Lower leg skin (tissue), 4 donors: ENCODE results near the gene USP17L11. TPM values are rescaled to one million over a fixed set of nuclear protein-coding genes. Genes with fewer than 3 reads are reported as not detected.
"Not testable (repeated sequence)": the region's sequence is repeated elsewhere in the genome, so short reads cannot be mapped to it uniquely, and the experiment has no call there.

Experiments
- DNase-seq, 2 donors: peaks; one replicate each; pipeline ENCODE4 v3.0.0-alpha.2; 2019; ENCODE audit warnings: low spot score in 2 of 2
- H3K4me3 ChIP-seq: fragments of 200-600 bp; sonication (generic); 2 replicates; pipeline ENCODE4 v1.5.1; 2017; ENCODE audit warnings: mild to moderate bottlenecking, low read depth; ENCODE audit not compliant: poor library complexity, severe bottlenecking
- WGBS, 2 donors: methylation state at CpG; one replicate each; pipeline ENCODE4 v1.1.5; 2018; 5-methylcytosine and 5-hydroxymethylcytosine counted together
- intact Hi-C: fragments of 100-400 bp; cut with DNase I; formaldehyde crosslinking; loops from one replicate; pipeline ENCODE4 v1.15.0; 2023; ENCODE audit warnings: low total_unique reads
- total RNA-seq, 4 donors: library from RNA; depleted of rRNA; stranded (reverse); fragments of >200 nt; gene quantifications; one replicate each; pipeline ENCODE4 v1.1.0, GENCODE V29; 2016

The USP17L11 gene
- total RNA-seq, 4 donors from 2014 or later = not detected

- H3K4me3 ChIP-seq, intact Hi-C loops, DNase-seq: not testable (repeated sequence)
- WGBS, 2 donors = no CpG with 5 or more reads among the region's 15 CpGs
These were observed 42.6 kb downstream of the USP17L11 start, which contains the start of gene USP17L20 for GRCh38 chr4:9257824-9258223. TSS of gene USP17L20 (plus strand) at chr4:9258124. CDS start at chr4:9258124, 0 bp downstream.

GRCh38 chr4:9262572-9262971, 47.4 kb downstream of the USP17L11 start, which contains the start of gene USP17L21:
TSS of gene USP17L21 (plus strand) at chr4:9262872. CDS start at chr4:9262872, 0 bp downstream.
- intact Hi-C loops, H3K4me3 ChIP-seq, DNase-seq: not testable (repeated sequence)
- no CpG with 5 or more reads among the region's 13 CpGs for WGBS, 2 donors

Other genes with a start within 250 kb of the USP17L11 start
- gene FAM90A26, start 45.0 kb upstream of the USP17L11 start, total RNA-seq = not detected
- gene USP17L10, start 4.7 kb upstream of the USP17L11 start, total RNA-seq = not detected
- not detected for gene USP17L12, start 4.7 kb downstream of the USP17L11 start, total RNA-seq
- gene USP17L13, start 9.5 kb downstream of the USP17L11 start, total RNA-seq = not detected
- not detected for gene USP17L15, start 19.0 kb downstream of the USP17L11 start, total RNA-seq
- not detected for gene USP17L17, start 28.5 kb downstream of the USP17L11 start, total RNA-seq
- gene USP17L18, start 33.2 kb downstream of the USP17L11 start, total RNA-seq = not detected
- gene USP17L19, start 38.0 kb downstream of the USP17L11 start, total RNA-seq = not detected
- not detected for gene USP17L20, start 42.7 kb downstream of the USP17L11 start, total RNA-seq
- not detected for gene USP17L21, start 47.5 kb downstream of the USP17L11 start, total RNA-seq
- not detected for gene USP17L22, start 52.2 kb downstream of the USP17L11 start, total RNA-seq
- gene USP17L24, start 109.8 kb downstream of the USP17L11 start, total RNA-seq = not detected
- gene USP17L25, start 114.5 kb downstream of the USP17L11 start, total RNA-seq = not detected
- not detected for gene USP17L26, start 119.3 kb downstream of the USP17L11 start, total RNA-seq
- not detected for gene USP17L5, start 124.0 kb downstream of the USP17L11 start, total RNA-seq
- gene USP17L27, start 128.7 kb downstream of the USP17L11 start, total RNA-seq = not detected
- gene USP17L28, start 133.5 kb downstream of the USP17L11 start, total RNA-seq = not detected
- not detected for gene USP17L29, start 138.2 kb downstream of the USP17L11 start, total RNA-seq
- not detected for gene USP17L30, start 147.7 kb downstream of the USP17L11 start, total RNA-seq
- not detected for gene DEFB131A, start 229.0 kb downstream of the USP17L11 start, total RNA-seq